Measurements from ENCODE around the gene WLS. TPM values are rescaled to one million over a fixed set of nuclear protein-coding genes. Genes with fewer than 3 reads are reported as not detected.

Gene WLS
- total RNA-seq, 4 donors from 2014 or later, result 44.1 to 160 (median 76.8) TPM

DNA sequence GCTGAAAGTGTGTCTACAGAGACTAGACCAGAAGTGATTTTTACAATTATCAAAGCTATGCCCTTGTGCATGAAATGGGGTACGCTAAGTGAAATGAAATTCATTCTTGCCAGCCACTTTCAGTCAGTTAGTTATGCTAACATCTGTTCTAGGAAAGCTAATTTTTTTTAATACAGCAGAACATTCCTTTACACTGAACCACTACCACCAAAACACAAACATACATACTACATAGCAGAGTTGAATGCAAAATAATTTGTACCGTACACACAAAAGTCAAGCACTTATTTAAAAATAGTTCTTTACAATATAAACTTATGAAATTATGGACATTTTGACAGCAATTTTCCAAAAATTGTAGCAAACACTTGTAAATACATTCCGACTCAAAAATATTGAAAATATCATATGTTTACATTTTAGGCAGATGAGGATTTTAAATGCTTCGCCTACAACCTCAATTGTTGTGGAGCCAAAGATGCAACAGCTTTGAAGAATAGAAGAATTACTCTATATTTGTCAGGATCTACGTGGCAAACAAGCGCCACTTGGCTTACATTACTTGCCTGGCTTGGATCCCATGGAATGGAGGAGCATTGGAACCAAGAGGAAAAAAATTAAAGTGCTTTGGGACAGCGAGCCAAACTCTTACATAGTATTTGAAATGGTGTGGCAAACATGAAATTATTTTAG is 30.6 kb downstream of the WLS start:
- Histone ChIP-seq H3K4me1 (no peaks in the 10 kb centered on the region), H3K27ac (no peak overlapping the region), H3K27me3 (no peaks in the 10 kb centered on the region), H3K4me3 (no peak overlapping the region), H3K36me3 (no peaks in the 10 kb centered on the region), H3K9me3 (no peaks in the 10 kb centered on the region)
- DNase-seq, result no peak
- no peak for TF ChIP-seq CTCF (IDR thresholded peaks at IDR 0.05)
- no peak for TF ChIP-seq POLR2A (IDR thresholded peaks at IDR 0.05)
- intact Hi-C loops (cut with DNase I; ENCODE audit: low total_unique reads), result no loop called here

- no peak for TF ChIP-seq CTCF (IDR thresholded peaks at IDR 0.05)
- no peak overlapping the region for H3K27ac ChIP-seq
- H3K27me3 ChIP-seq, result no peaks in the 10 kb centered on the region
- H3K9me3 ChIP-seq, result no peaks in the 10 kb centered on the region
- H3K36me3 ChIP-seq, result no peaks in the 10 kb centered on the region
- DNase-seq, result no peak
- intact Hi-C loops (cut with DNase I; ENCODE audit: low total_unique reads), result no loop called here
- no peaks in the 10 kb centered on the region for H3K4me1 ChIP-seq
- H3K4me3 ChIP-seq, result no peak overlapping the region
Measured at GRCh38 chr1:68199603-68200002, 32.7 kb downstream of the WLS start.

- Histone ChIP-seq H3K4me1 (no peaks in the 10 kb centered on the region), H3K27me3 (no peaks in the 10 kb centered on the region), H3K27ac (no peak overlapping the region), H3K4me3 (no peak overlapping the region), H3K9me3 (no peaks in the 10 kb centered on the region), H3K36me3 (no peaks in the 10 kb centered on the region)
- DNase-seq, result no peak
- intact Hi-C loops (cut with DNase I; ENCODE audit: low total_unique reads), result no loop called here
- TF ChIP-seq CTCF (IDR thresholded peaks at IDR 0.05) (no peak), POLR2A (IDR thresholded peaks at IDR 0.05) (no peak)
Measured at GRCh38 chr1:68198752-68199151, 33.6 kb downstream of the WLS start.

- Histone ChIP-seq H3K36me3 (no peaks in the 10 kb centered on the region), H3K27ac (no peak overlapping the region), H3K9me3 (no peaks in the 10 kb centered on the region), H3K4me1 (no peaks in the 10 kb centered on the region), H3K4me3 (no peak overlapping the region), H3K27me3 (no peaks in the 10 kb centered on the region)
- intact Hi-C loops (cut with DNase I; ENCODE audit: low total_unique reads), result no loop called here
- no peak for DNase-seq
- TF ChIP-seq POLR2A (IDR thresholded peaks at IDR 0.05) (no peak), CTCF (IDR thresholded peaks at IDR 0.05) (no peak)
Measured at GRCh38 chr1:68197891-68198290, 34.4 kb downstream of the WLS start.

DNA sequence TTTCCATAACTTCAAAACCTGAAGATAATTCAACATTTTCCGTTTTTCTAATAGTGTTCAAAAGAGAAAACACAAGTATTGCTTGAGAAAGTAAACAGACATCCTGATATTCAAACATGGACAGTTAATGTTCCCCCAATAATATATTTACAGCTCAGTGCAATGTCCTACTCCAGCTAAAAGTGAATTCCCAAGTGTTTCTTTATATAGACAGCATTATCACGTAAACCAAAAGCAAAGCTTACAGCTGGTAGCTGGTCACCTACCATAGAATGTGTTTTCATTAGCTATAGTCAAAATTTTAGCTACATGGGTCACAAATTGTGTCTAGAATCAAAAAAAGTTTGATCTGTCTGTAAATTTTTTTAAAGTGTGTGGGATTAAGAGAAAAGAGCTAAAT is 34.9 kb downstream of the WLS start:
- H3K27ac ChIP-seq, result no peak overlapping the region
- no peak overlapping the region for H3K4me3 ChIP-seq
- intact Hi-C loops (cut with DNase I; ENCODE audit: low total_unique reads), result no loop called here
- no peak for DNase-seq
- H3K9me3 ChIP-seq, result no peaks in the 10 kb centered on the region
- TF ChIP-seq POLR2A (IDR thresholded peaks at IDR 0.05) (no peak), CTCF (IDR thresholded peaks at IDR 0.05) (no peak)
- H3K4me1 ChIP-seq, result no peaks in the 10 kb centered on the region
- H3K27me3 ChIP-seq, result no peaks in the 10 kb centered on the region
- no peaks in the 10 kb centered on the region for H3K36me3 ChIP-seq
